Measurements from ENCODE around the gene KRTAP4-9.
"Not testable (repeated sequence)": the region's sequence is repeated elsewhere in the genome, so short reads cannot be mapped to it uniquely, and the experiment has no call there.

KRTAP4-9 gene

DNA sequence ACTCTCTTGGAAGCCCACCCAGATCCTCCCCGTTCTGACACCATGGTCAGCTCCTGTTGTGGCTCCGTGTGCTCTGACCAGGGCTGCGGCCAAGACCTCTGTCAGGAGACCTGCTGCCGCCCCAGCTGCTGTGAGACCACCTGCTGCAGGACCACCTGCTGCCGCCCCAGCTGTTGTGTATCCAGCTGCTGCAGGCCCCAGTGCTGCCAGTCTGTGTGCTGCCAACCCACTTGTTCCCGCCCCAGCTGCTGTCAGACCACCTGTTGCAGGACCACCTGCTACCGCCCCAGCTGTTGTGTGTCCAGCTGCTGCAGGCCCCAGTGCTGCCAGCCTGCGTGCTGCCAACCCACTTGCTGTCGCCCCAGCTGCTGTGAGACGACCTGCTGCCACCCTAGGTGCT, at the start of gene KRTAP4-9:
KRTAP4-9 (plus strand) TSS at position 43 of the 400 bp plus-strand sequence; CDS start at position 43, 0 bp downstream.
- not testable (repeated sequence) for DNase-seq (ENCODE audit: low read depth in 1 of 2, low spot score in 1 of 2)

- no peak for DNase-seq (ENCODE audit: low read depth in 1 of 2, low spot score in 1 of 2)
Observed at GRCh38 chr17:41057547-41057946, 47.6 kb upstream of the KRTAP4-9 start.

- no peak for DNase-seq (ENCODE audit: low read depth in 1 of 2, low spot score in 1 of 2)
Observed at GRCh38 chr17:41058741-41059140, 46.4 kb upstream of the KRTAP4-9 start.

DNA sequence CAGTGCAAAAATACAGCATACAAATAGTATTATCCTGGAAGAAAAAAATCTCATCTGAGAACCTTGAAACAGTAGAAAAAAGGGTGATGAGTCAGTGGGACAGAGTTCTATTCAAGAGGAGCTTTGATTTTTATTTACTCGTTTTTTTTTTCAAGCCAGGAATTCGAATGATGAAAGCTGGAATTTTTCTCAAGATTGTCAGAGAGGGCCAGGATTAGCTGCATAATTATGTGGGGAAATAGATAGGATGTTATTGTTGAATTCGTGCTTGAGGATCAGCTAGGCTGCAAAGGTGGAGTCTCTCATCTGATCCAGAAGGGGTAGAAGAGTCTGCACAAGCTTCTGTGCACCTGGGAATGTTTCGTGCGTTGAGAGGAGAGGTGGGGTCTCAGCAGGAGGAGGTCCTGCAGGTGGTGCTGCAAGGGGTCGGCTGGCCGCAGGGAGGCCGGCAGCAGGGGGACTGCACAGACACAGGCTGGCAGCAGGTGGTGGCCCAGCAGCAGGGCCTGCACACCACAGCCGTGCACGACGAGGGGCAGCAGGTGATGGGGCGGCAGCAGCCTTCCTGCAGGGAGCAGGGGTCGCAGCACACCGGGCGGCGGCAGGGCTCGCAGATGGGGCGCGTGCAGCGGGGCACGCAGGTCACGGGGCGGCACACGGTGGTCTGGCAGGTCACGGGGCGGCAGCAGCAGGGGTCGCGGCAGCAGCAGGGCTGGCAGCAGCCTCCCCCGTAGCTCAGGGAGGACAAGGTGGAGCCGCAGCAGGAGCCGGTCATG, 45.7 kb upstream of the KRTAP4-9 start:
- not testable (repeated sequence) for DNase-seq (ENCODE audit: low read depth in 1 of 2, low spot score in 1 of 2)

DNA sequence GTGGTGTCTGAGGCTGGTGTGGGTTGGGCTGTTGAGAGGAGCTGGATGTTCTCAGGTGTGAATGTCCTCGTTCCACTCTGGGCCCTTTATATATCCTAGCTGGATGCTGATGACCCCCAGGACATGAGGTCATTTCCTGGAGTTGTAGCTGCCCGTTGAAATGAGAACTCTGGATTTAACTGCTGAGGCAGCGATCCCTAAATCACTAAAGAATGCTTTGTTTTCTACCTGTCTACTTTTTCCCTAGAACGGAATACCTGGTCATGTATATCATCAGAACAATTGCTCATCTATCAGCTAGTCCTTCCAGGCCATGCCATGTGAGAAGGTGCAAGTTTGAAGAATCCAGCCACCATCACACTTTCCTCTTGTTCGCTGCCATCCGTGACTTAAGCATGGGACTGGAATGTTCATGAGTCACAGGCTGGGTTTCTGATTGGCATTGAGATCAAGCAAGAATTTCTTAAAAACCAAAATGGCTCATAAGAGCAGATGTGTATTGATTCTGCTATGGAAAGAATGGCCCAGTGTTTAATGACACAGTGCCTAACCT, 45.1 kb upstream of the KRTAP4-9 start, which contains the start of gene KRTAP2-3:
KRTAP2-3 (minus strand) TSS at position 63 of the 553 bp plus-strand sequence. CDS start 64 bp downstream, outside the sequence.
- DNase-seq (ENCODE audit: low read depth in 1 of 2, low spot score in 1 of 2) = no peak

- DNase-seq (ENCODE audit: low read depth in 1 of 2, low spot score in 1 of 2) = no peak
Observed at GRCh38 chr17:41061964-41062363, 43.2 kb upstream of the KRTAP4-9 start.

GRCh38 chr17:41063449-41063848, 41.7 kb upstream of the KRTAP4-9 start:
- no peak for DNase-seq (ENCODE audit: low read depth in 1 of 2, low spot score in 1 of 2)

DNA sequence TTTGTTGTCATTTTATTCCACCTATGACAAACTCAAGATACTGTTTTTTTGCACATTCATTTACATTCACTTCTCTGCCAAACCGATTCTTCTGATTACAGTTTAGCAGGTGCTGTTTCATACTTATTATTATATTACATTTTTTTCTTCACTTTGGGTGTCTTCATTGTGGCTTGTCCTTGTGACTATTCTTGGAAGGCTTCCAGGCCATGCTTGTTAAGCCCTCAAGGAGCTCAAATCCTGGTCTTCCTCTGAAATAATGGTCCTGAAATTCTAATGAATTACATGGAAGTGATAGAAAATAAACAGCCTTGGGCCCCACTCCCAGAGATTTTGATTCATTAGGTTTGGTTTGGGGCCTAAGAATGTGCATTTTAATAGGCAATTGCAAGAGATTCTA, 40.9 kb upstream of the KRTAP4-9 start:
- DNase-seq (ENCODE audit: low read depth in 1 of 2, low spot score in 1 of 2) = no peak

- not testable (repeated sequence) for DNase-seq (ENCODE audit: low read depth in 1 of 2, low spot score in 1 of 2)
Observed at GRCh38 chr17:41065016-41065689, 40.0 kb upstream of the KRTAP4-9 start.

GRCh38 chr17:41065829-41066624, 39.2 kb upstream of the KRTAP4-9 start, which contains the start of gene KRTAP2-4:
Gene KRTAP2-4 (minus strand): TSS chr17:41065879. CDS start chr17:41065845, 34 bp downstream.
- no peak for DNase-seq (ENCODE audit: low read depth in 1 of 2, low spot score in 1 of 2)

DNA sequence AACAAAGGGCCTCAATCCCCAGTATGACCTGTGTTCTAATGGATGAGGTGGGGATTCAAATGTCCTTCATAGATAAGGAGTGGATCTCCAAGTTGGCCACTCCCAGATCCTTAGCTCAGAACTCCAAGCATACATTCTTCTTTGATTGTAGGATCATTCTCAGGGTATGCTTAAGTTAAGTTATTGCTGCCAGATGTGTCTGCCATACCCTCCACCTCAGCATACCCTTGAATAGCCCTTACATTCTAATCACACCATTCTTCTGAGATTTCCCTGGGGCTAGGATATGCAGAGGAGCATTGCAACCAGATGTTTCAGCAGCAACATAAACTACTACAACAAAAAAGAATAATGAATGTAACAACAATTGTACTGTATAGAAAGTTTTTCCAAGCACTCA, 37.9 kb upstream of the KRTAP4-9 start:
- no peak for DNase-seq (ENCODE audit: low read depth in 1 of 2, low spot score in 1 of 2)

DNA sequence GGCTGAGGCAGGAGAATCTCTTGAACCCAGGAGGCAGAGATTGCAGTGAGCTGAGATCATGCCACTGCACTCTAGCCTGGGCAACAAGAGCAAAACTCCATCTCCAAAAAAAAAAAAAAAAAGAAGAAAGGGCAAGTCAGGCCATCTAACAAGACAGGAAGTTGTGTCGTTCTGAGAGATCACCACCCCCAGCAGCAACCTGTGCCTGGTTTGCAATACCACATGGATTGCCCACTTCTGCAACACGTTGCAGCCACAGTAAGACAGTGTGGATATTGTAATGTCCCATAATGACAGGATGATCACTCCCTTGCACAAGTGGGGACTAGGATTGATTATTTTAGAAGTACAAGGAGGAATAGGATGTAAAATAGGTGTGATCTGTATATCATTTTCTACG, 36.2 kb upstream of the KRTAP4-9 start:
- no peak for DNase-seq (ENCODE audit: low read depth in 1 of 2, low spot score in 1 of 2)

DNA sequence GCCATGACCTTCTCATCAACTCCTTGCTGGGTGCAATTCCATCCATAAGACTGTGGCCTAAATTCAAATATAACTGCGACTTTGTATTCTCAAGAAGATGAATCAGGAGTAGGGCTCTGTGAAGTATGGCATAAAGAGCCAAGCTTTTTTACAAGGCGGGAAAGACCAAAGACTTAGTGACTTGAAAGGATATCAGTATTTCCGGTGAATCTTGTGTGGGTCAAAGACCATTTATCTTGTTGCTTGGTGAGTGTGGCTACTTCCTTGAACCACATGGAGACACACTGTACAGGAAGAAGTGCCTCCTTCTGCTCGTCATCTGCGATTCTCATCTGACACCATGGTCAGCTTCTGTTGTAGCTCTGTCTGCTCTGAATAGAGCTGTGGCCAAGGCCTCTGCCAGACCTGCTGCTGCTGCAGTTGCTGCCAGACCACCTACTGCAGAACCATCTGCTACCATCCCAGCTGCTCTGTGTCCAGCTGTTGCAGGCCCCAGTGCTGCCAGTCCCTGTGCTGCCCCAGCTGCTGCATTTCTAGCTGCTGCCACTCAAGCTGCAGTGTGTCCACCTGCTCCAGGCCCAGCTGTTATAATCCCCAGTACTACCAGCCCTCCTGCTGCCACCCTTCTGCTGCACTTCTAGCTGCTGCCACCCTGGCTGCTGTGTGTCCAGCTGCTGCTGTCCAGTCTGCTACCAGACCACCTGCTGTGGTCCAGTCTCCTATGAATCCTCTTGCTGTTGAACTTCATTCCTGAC, 33.4 kb upstream of the KRTAP4-9 start:
- DNase-seq (ENCODE audit: low read depth in 1 of 2, low spot score in 1 of 2) = no peak

DNA sequence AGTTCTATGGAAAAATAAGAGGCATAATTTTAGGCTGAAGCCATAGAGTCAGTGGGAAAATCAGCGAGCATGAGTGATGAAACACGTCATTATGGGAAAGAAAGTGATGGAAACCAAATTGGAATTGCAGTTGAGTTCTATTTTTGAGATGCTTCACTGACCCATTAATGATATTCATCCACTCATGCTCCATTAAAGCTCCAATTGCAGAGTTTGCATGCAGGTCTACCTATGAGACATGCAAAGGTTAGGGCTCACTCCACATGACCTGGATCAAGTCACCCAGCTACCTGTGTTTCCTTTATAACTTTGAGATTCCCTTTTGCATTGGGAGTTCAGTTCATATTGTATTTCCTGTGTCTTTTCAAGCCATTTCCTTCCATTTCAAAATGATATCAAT, 31.5 kb upstream of the KRTAP4-9 start:
- DNase-seq (ENCODE audit: low read depth in 1 of 2, low spot score in 1 of 2) = no peak

- DNase-seq (ENCODE audit: low read depth in 1 of 2, low spot score in 1 of 2) = no peak
Observed at GRCh38 chr17:41076788-41077187, 28.4 kb upstream of the KRTAP4-9 start.

GRCh38 chr17:41082626-41083025, 22.6 kb upstream of the KRTAP4-9 start:
- no peak for DNase-seq (ENCODE audit: low read depth in 1 of 2, low spot score in 1 of 2)

GRCh38 chr17:41083427-41083826, 21.8 kb upstream of the KRTAP4-9 start:
- not testable (repeated sequence) for DNase-seq (ENCODE audit: low read depth in 1 of 2, low spot score in 1 of 2)

DNA sequence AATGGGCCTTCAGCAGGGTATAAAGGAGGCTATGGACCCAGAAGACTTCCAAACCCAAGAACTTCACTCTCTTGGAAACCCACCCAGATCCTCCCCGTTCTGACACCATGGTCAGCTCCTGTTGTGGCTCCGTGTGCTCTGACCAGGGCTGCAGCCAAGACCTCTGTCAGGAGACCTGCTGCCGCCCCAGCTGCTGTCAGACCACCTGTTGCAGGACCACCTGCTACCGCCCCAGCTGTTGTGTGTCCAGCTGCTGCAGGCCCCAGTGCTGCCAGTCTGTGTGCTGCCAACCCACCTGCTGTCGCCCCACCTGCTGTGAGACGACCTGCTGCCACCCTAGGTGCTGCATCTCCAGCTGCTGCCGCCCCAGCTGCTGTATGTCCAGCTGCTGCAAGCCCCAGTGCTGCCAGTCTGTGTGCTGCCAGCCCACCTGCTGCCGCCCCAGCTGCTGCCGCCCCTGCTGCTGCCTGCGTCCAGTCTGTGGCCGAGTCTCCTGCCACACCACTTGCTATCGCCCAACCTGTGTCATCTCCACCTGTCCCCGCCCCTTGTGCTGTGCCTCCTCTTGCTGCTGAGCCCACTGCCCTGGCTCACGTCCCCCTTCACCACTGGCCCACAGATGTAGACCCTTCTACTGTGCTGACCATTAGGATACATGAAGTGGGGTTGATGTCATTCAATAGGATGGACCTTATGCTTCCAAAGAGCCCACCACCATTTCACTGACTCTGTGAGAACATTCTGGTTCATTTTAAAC, 20.9 kb upstream of the KRTAP4-9 start, which contains the start of gene KRTAP4-7:
KRTAP4-7 (plus strand) TSS at position 51 of the 757 bp plus-strand sequence; CDS start at position 108, 57 bp downstream.
- not testable (repeated sequence) for DNase-seq (ENCODE audit: low read depth in 1 of 2, low spot score in 1 of 2)

- DNase-seq (ENCODE audit: low read depth in 1 of 2, low spot score in 1 of 2) = not testable (repeated sequence)
Observed at GRCh38 chr17:41088760-41089352, 16.3 kb upstream of the KRTAP4-9 start.

Measured in activated CD4-positive, alpha-beta T cell treated with anti-CD3 and anti-CD28 coated beads, Interleukin-2, amount 50 U/mL, for 24 hours (primary cell).